Cardiac septum (tissue), 1 donor: ENCODE measurements around the gene DNMT3A. TPM values are rescaled to one million over a fixed set of nuclear protein-coding genes. Genes with fewer than 3 reads are reported as not detected.
"Not testable (repeated sequence)": the region's sequence is repeated elsewhere in the genome, so short reads cannot be mapped to it uniquely, and the experiment has no call there.

Experiments used
- DNase-seq: peaks from one replicate; pipeline ENCODE4 v3.0.0-alpha.2; 2020; ENCODE audit warnings: low spot score
- intact Hi-C: fragments of 100-400 bp; cut with DNase I; formaldehyde crosslinking; loops from one replicate; pipeline ENCODE4 v1.14.0; 2022
- total RNA-seq: library from RNA; stranded (reverse); fragmentation: NEBNext Ultra II Directional; extraction: Animal tissue kit (Norgen Biotek cat#: 25700); gene quantifications from one replicate; pipeline ENCODE4 v1.2.1, GENCODE V29; 2021
- donor health status: DM: no; HTN: no; CAD: no.

DNMT3A gene
- total RNA-seq, 1 donor from 2014 or later = 24.9 TPM

DNA sequence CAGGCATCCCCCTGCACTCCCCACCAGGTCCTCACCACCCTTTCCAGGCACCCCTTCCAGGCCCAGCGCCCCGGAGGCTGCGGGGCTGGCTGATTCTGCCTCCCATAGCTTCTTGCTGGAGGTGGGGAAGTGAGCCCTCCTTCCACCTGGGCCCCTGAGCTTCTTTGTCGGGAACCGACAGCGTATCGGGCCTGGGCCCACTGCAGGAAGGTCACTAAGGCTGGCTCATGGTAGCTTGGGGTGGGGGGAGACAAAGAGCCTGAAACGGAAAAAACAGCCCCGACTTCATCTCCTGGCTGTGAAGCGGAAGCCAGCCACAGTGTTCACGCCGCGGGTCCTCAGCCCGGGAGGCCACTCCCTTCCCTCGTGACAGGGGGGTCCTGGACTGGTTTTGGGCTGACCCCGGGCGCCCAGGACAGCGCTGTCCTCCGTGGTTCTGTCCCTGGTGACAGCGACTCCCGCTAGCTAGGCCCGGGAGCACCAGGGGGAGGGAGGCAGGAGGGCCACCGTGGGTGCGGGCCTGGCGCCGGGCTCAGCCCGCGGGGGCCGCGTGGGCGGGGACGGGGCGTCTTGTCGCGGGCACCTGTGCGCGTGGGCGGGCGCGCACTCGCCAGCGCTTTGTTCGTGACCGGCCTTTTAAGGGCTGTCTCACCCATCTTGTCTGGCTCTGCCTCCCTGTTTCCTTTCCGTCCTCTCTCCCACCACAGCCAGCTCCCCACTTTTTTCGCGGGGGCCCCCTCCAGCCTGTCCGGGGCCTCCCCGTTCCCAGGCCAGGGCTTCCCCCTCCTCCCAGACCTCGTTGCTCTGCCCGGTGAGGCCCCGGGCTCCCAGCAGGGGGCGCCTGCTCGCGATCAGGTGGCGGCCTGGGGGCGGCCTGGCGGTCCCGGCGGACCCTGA is 64.9 kb downstream of the DNMT3A start:
- DNase-seq = peak; percentile 86
- intact Hi-C loops = loop anchor here (2.0 to 5.0 kb wide), 2 partner anchors 24 to 60 kb away; no protein-coding TSS in a partner anchor

DNA sequence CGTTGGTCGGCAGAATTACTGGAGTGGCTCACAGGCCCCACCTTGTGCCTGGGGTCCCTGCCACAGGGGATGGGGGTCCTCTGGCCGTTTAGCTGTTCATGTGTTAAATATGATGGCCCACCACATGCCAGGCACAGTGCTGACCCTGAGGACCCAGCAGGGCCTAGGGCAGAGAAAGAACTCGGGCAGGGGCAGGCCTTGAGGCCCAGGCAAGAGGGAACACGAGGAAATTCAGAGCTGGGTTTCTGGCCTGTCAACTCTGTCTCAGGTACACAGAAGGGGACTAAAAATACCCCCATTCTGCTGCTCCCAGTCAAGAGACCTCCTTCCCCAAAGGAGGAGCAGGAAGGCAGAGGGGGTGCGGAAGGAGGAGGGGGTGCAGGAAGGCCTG is 66.2 kb downstream of the DNMT3A start:
- DNase-seq = no peak
- intact Hi-C loops = loop anchor here (5.0 kb wide), 1 partner anchor 62 kb away; no protein-coding TSS in a partner anchor

DNA sequence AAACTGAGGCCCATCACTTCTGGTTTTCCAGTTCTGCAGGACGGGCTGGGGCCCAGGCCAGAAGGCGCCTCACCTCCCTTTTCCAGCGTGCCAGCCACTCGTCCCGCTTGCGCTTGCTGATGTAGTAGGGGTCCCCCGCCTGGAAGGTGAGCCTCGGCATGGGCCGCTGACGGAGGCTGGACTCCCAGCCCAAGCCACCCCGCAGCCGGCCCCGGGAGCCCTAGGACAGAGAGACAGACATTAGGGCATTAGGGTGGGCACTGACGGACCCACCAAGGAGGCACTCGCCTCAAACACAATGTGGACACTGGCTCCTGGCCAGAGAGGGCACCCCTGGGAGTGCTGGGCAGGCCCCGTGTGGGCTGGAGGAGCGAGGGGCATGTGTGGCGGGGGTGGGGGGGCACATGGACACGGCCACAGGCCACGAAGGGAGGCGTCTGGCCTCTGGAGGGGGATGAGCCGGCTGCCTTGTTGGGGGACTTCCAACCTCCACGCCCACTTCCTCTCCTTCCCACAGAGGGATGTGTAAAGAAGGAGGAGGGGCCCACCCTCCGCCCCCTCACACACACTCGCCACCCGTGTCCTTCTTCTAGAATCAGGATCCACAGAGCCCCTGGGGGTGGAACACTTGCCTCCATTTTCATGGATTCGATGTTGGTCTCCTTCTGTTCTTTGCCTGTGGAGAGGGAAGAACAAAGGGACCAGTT is 66.7 kb downstream of the DNMT3A start:
- intact Hi-C loops = loop anchor here (5.0 kb wide), 1 partner anchor 62 kb away; no protein-coding TSS in a partner anchor
- DNase-seq = no peak

DNA sequence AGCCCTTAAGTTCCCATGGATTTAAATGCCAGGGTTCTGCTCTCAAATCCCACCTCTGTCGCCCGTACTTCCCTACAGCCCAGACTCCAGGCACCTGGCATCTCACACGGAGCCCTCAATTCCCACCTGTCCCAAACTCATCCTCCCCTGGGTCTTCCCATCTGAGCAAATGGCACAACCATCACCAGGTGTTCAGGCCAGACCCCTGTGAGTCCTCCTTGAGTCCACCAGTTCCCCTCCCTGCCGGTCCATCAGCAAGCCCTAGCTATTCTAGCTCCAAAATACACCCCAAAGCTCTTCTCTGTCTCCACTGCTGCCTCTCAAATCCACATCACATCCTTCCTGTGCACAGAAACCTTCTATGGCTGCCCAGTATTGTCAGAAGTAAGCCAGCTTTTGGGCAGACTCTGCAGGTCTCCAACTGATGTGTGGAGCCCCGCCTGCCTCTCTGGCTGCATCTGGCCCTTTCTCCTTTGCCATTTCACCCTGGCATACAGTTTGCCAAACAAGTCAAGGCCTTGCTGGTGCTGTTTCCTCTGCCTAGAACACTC is 67.7 kb downstream of the DNMT3A start:
- intact Hi-C loops = no loop called here

DNA sequence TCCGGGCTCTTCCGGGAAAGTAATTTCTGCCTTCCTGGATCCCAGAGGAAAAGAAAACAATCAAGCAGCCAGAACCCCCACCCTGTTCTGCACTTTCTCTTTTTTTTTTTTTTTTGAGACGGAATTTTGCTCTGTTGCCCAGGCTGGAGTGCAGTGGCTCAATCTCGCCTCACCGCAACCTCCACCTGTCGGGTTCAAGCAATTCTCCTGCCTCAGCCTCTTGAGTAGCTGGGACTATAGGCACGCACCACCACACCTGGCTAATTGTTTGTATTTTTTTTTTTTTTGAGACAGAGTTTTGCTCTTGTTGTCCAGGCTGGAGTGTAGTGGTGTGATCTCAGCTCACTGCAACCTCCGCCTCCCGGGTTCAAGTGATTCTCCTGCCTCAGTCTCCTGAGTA is 69.0 kb downstream of the DNMT3A start:
- intact Hi-C loops, DNase-seq: not testable (repeated sequence)

More for the DNA sequence above, 67.7 kb downstream of the DNMT3A start:
- DNase-seq = no peak

DNA sequence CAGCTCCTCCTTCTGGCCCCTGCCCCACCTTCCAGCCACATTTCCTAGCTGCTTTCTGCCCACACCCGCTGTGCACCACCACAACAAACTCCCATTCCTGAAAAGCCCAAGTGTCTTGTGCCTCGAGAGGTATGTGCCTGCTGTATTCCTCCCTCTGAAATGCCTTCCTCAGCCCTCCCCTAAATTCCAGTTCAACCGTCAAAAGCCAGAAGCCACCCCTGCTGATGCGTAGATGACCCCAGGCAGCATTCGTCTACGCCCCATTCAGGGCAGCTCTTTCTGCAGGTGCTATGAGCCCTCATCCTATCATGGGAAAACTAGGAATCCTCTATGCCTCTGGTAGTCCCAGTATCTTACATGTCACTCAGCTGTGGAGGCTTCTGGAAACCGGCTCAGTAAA is 71.7 kb downstream of the DNMT3A start:
- no peak for DNase-seq
- intact Hi-C loops = no loop called here

DNA sequence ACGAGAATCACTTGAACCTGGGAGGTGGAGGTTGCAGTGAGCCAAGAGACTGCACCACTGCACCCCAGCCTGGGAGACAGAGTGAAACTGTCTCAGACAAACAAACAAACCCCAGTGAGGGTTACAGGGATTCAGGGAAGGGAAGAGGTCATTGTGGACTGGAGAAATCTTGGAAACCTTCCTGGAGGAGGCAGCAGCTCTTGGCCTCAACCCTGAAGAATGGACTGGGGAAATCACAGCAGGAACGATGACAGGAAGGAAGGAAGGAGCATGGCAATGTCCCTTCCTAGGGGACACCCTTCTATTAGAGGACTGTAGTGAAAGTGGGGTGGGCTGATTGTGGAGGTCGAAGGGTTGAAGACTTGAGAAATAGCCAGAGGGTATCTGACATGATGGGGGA is 72.5 kb downstream of the DNMT3A start:
- intact Hi-C loops = no loop called here
- DNase-seq = no peak

DNA sequence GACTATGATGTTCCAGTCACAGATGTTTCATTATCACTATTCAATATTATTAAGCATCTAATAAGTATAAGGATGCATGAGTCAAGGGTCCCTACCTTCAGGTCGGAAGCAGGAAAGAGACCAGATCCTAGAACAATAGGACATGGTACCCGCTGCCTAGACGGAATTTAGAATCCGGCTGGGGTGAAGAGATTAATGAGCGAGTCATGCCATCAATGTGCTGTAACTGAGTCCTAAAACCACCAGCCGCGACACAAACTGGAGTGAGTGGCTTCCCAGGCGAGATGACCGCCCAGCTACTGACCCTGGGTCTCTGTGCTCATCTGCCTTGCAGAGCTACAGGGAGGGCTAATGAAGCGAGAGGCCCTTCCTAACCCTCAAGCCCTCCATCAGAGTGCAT is 73.6 kb downstream of the DNMT3A start:
- no peak for DNase-seq

DNA sequence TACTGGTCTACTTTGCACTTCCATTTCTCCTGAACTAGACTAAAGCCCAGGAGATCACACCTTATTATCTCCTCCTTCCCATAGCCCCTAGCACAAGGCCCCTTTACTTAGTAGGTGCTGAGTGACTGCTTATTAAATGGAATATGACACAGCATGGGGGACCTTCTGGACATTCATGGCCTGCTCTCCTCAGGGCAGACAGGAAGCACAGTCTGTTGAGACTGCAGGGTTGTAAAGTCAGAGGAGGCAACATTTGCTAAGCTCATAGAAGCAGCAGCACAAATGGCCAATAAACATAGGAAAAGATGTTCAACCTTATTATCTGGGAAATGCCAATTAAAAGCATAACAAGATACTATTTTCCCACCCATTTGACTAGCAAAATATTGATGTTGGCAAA is 75.3 kb downstream of the DNMT3A start:
- intact Hi-C loops = no loop called here
- no peak for DNase-seq

More for the DNA sequence above, 73.6 kb downstream of the DNMT3A start:
- intact Hi-C loops = no loop called here

DNA sequence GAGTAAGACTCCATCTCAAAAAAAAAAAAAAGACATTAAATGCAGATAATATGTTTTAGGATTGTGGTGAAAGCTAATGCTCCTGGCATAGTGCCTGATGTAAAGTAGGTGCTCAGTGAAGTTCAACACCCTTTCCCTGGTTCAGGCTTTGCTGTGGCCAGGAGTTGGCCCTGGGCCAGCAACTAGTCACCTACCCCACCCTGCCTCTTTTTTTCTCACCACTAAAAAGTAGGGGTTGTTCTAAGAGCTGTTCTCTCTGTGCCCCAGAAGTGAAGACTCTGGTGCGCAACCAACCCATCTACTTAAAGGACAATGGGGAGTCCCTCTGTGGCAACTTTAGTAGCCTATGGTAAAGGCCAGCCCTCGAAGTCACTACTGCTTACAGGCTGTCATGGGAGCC is 75.9 kb downstream of the DNMT3A start:
- intact Hi-C loops = no loop called here
- no peak for DNase-seq

DNA sequence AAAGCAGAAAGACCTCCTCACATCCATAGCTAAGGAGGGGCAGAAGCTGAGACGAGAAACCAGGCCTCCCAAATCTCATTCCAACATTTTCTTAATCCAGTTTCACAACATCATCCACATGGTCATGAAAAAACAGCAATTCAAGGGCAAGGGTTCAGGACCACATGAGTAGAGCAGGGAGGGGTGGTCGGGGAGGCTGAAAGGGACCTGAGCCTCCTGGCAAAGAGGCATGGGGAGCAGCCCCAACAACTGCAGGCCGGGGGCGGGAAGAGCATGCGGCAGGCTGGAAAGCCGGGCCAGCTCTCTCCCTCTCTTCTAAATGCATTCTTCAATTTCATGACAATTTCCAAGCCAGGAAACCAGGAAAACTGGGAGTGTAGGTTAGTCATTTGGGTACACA is 76.7 kb downstream of the DNMT3A start:
- DNase-seq = no peak

DNA sequence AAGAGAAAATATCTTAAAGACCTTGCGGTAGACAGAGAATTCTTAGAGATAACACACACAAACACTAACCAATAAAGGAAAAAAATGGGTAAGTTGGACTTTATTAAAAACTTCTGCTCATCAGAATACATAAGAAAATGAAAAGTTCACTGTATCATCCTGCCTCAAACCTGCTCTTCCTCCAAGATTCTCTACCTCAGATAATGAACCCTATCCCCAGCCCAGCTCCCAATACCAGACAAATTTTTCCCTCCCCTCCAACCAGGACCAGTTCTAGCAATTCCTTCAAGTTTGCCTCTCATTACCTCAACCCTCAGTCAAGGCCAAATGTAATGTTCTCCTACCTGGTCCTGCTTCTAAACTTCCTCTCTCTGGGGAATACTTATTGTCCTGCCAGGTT is 79.4 kb downstream of the DNMT3A start:
- no peak for DNase-seq
- intact Hi-C loops = no loop called here

More for the DNA sequence above, 76.7 kb downstream of the DNMT3A start:
- intact Hi-C loops = no loop called here

DNA sequence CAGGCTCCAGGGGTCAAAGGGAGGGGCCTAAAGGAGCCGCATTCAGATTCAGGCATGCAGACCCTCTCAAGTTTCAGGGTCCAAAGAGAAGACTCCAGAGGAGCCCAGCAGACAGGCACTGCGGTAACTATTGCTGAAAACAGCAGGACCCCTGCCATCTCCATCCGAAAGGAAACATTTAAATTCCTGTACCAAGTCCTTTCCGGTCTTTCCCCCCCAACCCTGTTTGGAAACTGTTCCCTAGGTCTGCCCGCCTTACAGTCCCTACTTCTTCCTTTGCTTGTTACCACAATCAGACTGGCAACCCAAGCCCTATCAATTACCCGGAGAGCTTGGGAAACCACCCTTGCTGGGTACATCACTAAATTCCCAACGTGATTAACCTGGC is 82.0 kb downstream of the DNMT3A start:
- DNase-seq = no peak
- intact Hi-C loops = no loop called here

DNA sequence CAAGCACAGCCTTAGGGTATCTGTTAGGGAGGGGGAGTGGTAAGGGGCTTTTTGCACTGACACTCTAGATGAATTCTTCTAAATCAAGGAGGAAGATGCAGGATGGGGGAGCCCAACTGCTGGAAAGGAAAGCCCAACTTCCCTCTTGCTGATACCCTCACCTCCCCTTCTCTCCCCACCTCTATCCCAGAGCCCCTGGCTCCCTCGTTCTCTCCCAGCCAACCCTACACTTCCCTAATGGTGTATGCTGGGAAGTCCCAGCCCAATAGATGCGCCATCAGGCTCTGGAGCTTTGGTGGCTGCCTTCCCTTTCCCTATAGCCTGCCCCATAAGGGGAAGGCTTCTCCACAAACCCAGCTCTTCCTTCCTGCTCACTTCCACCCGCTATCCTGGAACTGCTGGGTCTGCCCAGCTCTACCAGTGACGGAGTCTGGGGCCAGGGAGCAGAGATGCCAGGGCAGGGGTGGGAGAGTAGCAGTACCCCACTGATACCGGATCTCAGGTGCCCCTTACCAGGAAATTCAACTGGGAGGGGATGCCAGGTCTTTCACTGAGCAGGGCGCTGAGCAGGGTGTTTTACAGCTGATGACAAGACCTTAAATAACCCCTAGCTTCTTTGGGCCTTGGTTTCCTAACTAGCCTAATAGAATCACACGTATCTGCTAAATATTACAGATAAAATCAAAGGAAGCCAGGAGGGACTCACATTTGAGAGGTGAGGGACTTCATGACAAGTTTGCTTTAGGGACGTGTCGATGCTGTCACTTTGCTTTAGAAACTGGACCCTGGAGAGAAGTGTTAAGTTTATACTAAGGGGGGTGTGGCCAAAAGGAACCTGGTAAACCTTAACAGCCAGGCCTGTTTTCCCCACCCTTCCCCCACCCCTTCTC is 82.6 kb downstream of the DNMT3A start:
- no peak for DNase-seq
- intact Hi-C loops = no loop called here

DNA sequence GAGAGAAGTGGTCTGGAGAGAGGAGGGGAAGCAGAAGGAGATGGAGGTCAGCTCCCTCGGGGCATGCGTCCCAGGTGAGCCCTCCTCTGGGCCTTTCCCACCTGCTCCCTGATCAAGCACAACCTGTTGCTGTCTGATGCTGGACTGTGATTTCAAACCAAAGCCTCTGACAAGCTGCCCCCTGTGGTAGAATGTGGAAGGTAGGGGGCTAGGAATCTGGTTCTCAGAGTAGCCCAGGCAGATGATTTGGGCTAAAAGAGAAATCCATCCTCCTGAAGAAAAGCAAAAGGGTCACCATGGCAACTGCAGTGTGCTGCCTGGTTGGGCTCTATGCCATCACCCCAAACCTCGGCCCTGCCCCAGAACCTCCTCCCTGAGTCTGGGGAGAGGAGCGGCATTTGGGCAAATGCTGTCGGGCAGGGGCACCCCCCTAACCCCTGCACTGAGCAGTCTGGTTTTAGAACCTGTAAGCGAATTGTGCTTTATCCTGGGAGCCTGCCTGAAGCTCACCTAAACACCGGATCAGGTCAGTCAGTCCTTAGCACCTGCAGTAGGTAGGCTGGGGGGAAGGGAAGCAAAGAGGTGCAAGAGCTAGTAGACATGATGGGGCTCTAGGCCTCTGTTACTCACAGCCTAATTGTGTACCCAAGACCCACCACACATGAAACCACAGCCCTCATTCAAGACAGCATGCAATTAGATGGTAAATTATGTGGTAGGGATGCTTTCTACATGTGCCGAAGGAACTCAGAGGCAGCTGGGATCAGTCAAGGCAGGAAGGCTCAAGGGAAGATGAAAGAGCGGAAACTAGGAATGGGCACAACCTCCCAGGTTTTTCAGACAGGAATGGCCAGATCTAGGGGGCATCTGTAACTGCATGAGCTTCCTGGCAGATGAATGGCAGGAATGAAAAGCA is 83.5 kb downstream of the DNMT3A start:
- DNase-seq = no peak
- intact Hi-C loops = no loop called here

DNA sequence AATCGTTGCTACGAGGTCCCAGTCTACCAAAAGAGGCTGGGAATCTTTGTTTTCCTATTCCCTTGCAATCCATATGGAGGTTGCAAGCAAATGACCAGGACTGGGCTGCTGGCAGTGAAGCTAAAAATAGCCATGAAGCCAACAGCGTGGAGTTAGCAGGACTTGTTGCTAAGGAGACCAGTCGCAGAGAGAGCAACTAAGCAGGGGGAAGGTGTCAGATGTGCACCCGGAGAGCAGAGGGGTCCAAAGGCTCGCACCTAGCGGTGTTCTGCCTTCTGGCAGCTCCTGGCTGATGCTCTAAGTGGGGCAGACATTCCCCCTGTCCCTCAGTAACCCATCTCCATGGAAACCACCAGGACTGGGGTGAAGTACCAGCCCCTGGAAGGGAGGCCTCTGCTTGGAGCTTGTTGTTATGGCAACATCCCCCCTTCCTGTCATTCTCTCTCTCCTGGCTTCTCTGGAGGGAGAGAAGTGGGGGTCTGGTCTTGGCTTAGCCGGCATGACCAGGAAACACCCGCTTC is 84.6 kb downstream of the DNMT3A start:
- intact Hi-C loops = no loop called here
- no peak for DNase-seq

DNA sequence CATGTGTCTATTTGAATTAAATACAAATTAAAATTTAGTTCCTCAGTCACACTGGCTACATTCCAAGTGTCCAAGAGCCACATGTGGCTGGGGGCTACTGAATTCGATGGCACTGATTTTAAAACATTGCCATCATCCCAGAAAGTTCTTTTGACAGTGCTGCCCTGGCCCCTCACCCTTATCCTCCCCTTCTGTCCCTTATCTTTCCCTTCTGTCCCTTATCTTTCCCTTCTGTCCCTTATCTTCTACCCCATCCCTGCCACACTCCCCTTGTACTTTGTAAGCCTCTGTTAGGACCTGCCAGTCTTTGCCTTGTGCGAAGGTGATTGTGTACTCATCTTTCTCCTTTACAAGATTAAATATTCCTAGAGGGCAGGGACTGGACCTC is 85.2 kb downstream of the DNMT3A start:
- intact Hi-C loops = no loop called here
- DNase-seq = no peak

DNA sequence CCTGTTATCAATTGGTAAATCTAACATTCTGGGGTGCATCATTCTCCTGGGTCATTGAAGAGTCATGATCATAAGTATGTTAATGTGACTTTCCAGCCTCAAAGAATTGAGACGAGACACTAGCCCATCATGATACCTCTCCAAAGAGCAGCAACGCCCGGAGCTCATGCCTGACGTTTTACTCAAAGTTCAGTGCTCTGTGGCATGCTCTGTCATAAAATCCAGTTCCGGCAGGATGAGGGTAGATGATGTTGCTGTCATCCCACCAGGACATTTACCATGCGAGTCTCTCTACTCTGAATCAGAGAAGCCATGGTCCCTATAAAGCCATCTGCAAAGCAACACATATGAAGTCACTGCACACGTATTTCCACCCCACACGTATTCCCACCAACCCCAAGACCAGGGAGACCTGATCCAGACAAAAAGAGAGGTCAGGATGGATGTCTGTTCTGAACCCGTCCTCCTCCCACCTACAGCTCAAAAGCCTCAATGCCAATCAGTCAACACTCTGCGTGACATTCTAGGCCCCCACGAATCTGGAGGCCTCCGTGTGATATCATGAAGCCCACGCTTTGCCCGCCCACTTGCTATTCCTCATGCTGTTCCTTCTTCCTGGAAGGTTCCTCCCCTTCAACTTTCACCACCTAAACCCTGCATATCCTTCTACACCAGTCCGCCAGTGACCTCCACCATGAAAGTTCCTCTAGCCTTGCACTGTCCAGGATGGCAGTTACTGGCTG is 85.8 kb downstream of the DNMT3A start:
- intact Hi-C loops = no loop called here

More for the DNA sequence above, 85.8 kb downstream of the DNMT3A start:
- DNase-seq = no peak
